Sciatic nerve (tissue), 2 donors: ENCODE data around the gene ZNF483. TPM values are rescaled to one million over a fixed set of nuclear protein-coding genes. Genes with fewer than 3 reads are reported as not detected.
"Not testable (repeated sequence)": the region's sequence is repeated elsewhere in the genome, so short reads cannot be mapped to it uniquely, and the experiment has no call there.

ENCODE experiments used
- ATAC-seq: fragments of 200-7000 bp; cut with Tn5 transposase; one replicate; pipeline ENCODE4 v1.9.1; 2020; ENCODE audit warnings: mild to moderate bottlenecking, moderate library complexity
- DNase-seq: peaks from one replicate; pipeline ENCODE4 v3.0.0-alpha.2; 2020; ENCODE audit warnings: low spot score
- intact Hi-C: fragments of 100-400 bp; cut with DNase I; formaldehyde crosslinking; loops from one replicate; pipeline ENCODE4 v1.14.2; 2022
- total RNA-seq: library from RNA; stranded (reverse); fragmentation: NEBNext Ultra II Directional; extraction: Animal tissue kit (Norgen Biotek cat#: 25700); gene quantifications from one replicate; pipeline ENCODE4 v1.2.1, GENCODE V29; 2021
- donor health status: DM: no; HTN: no; CAD: no.
- donor health status: DM: no; HTN: no; CAD: no.

The ZNF483 gene
- total RNA-seq, 1 donor from 2014 or later, result 20.1 TPM

DNA sequence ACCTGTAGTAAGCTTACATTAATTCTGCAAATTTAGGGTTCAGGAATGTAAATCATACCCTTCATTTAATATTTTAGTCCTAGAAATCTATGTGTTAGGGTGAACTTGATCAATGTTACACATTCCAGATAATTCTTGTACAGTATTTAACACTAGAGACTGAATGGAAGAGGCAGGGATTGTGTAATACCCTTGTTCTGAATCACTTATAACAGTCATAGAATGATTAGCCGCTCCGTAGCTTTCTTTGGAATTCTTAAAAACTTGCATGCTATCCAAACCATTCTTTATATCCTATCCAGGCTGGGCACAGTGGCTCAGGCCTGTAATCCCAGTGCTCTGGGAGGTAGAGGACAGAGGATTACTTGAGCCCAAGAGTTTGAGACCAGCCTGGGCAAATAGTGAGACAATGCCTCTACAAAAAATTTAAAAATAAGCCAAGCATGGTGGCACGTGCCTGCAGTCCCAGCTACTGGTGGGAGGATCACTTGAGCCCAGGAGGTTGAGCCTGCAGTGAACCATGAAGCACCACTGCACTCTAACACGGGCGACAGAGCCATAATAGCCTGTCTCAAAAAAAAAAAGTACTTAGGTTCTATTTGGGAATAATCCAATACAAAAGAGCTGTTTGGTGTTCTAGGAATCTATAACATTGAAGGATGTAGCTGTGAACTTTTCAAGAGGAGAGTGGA lies 8.3 kb downstream of the ZNF483 start:
- ATAC-seq (no peak), DNase-seq (no peak)
- intact Hi-C loops, result no loop called here

DNA sequence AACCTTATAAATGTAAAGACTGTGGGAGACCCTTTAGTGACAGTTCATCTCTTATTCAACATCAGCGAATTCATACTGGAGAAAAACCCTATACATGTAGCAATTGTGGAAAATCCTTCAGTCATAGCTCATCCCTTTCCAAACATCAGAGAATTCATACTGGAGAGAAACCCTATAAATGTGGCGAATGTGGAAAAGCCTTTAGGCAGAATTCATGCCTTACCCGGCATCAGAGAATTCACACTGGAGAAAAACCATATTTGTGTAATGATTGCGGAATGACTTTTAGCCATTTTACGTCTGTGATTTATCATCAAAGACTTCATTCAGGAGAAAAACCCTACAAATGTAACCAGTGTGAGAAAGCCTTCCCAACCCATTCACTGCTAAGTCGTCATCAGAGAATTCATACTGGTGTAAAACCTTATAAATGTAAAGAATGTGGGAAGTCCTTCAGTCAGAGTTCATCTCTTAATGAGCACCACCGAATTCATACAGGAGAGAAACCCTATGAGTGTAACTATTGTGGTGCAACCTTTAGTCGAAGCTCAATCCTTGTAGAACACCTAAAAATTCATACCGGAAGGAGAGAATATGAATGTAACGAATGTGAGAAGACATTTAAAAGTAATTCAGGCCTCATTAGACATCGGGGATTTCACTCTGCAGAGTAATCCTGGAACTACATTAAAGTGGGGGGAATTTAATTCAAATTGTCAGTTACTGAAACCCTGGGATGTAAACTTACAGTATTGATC lies 17.7 kb downstream of the ZNF483 start:
- intact Hi-C loops, result no loop called here
- no peak for DNase-seq
- ATAC-seq, result no peak

DNA sequence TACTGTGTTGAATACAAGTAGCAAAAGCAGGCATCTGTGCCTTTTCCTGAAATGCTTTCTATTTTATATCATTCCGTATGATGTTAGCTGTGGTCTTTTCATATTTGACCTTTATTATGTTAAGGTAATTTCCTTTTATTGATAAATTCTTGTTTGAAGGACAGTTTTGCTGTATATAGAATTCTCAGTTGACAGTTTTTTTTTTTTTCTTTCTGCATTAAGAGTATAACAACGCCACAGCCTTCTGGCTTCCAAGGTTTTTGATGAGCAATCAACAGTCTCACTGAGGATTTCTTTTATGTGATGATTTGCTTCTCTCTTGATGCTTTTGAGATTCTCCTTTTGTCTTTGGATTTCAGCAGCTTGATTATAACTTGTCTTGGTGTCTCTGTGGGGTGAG lies 23.6 kb downstream of the ZNF483 start:
- DNase-seq (no peak), ATAC-seq (no peak)
- intact Hi-C loops, result no loop called here

DNA sequence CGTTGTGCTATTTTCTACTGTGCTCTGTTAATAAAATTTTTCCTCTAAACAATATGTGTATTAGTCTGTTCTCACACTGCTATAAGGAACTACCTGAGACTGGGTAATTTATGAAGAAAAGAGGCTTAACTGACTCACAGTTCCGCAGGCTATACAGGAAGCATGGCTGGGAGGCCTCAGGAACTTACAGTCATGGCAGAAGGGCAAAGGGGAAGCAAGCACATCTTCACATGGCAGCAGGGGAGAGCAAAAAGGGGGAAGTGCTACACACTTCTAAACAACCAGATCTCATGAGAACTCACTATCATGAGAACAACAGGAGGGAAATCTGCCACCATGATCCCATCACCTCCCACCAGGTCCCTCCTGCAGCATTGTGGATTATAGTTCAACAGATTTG lies 30.4 kb downstream of the ZNF483 start:
- DNase-seq, intact Hi-C loops, ATAC-seq: not testable (repeated sequence)

DNA sequence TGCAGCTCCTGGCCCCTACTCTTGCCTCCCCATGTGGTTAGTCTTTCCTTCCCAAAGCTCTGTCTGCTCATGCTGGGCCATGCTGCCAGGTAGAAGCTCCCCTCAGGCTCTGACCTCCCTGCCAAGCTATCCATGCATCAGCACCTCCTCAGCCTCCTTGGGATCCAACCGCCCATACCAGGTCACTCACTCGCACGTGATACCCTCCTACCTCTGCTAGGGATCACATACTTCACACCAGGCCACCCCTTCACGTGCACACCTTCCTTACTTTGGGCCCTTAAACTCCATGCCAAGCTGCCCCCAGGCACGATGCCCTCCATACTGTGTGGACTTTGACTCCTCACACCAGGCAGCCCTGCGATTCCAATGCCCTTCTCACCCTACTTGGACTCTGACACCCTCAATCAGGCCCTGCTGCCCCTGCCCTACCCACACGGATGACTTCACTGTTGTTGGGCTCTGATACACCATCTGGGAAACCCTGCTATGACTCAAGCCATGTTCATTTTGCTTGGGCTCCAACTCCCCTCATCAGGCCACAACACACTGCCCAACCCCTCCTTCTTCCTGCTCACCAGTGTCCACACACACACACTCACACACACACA lies 34.1 kb downstream of the ZNF483 start:
- ATAC-seq (no peak), DNase-seq (no peak)
- intact Hi-C loops, result no loop called here

DNA sequence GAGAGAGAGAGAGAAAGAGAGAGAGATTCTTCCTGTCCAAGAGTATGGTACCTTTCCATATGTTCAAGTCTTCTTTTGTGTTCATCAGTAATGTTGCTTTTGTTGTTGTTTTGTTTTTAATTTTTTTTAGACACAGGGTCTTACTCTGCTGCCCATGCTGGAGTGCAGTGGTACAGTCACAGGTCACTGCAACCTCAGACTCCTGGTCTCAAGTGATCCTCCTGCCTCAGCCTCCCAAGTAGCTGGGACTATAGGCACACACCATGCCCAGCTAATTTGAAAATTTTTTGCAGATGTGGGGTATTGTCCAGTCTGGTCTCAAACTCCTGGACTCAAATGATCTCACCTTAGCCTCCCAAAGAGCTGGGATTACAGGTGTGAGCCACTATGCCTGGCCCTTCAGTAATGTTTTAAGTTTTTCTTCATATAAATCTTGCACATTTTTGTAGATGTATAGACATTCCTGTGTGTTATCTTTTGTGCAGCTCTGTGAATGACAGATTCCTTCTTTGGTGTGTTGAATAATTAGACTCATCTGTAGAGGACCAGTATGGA lies 36.3 kb downstream of the ZNF483 start:
- intact Hi-C loops, result no loop called here
- ATAC-seq (no peak), DNase-seq (no peak)

DNA sequence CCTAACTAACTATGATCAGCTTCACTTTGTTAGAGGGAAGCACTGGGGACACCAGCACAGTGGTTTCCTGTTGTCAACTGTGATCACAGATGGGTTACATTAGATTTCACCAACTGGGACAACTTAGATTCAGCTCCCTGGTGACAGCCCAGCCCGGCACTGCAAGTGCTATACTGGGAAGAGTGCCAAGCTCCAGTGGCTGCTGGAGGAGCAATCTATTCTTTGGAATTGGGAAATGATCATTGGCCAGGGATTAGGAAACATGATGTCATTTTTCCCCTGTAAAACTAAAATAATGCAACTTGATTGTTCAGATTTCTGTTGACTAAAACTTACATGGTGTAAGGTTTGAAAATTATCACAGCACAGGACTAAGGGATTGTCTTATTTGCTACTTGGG lies 41.3 kb downstream of the ZNF483 start:
- intact Hi-C loops, result no loop called here
- no peak for ATAC-seq
- DNase-seq, result no peak

DNA sequence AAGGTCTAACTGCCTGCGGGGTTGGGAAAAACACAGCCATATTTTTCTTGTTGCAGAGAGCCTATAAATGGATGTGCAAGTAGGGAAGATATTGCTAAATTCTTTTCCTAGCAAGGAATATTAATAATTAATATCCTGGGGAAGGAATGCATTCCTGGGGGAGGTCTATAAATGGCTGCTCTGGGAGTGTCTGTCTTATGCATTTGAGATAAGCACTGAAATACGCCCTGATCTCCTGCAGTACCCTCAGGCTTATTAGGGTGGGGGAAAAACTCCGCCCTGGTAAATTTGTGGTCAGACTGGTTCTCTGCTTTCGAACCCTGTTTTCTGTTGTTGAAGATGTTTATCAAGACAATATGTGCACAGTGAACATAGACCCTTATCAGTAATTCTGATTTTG lies 43.1 kb downstream of the ZNF483 start:
- DNase-seq, intact Hi-C loops, ATAC-seq: not testable (repeated sequence)

DNA sequence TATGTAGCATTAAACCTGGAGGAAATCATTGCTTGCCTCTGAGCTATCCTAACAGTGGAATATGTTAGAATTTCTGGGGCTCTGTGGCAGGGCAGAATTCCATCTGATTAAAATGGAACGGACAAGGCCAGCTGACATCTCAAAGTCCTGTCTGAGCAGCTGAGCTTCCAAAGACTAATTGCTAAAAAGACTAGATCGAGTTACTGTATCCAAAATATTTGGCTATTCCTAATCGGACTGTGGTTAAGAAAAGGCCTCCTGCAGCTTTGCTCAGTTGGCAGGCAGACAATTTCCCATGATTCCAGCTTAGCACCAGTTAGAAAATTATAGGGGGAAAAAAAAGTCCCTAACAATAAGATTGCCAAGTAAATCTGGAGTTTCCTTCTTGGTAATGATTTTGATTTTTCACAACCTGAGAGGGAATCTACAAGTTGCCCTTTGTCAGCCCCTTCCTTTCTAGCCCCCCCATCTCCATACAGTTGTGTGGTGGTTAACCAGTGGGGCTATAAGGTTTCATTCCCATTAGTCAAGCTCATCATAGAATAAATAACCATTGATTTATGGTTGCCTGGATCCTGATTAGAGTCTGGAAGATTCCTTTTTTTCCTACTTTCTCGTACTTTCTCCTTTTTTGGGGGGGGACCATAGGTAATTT lies 48.1 kb downstream of the ZNF483 start:
- ATAC-seq (peak; percentile 60), DNase-seq (no peak)
- intact Hi-C loops, result no loop called here

DNA sequence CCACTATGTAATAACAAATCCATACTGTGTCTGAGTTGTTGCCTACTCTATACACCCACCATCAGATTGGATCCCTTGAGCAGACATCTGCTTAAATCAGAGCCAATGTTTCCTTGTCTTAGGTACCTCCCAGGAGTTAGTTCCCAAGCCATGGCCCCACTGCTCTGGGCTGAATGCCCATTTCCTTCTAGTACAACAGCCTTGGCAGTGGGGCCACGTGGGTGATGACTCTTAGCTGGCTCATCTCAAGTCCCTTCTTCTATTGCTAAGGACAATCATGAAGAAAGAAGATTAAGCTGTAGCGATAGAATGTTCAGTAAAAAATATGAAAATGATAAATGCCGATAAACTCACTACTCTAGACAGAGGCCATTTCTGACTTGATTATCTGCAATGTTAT lies 57.9 kb downstream of the ZNF483 start:
- DNase-seq (no peak), ATAC-seq (no peak)
- intact Hi-C loops, result no loop called here

DNA sequence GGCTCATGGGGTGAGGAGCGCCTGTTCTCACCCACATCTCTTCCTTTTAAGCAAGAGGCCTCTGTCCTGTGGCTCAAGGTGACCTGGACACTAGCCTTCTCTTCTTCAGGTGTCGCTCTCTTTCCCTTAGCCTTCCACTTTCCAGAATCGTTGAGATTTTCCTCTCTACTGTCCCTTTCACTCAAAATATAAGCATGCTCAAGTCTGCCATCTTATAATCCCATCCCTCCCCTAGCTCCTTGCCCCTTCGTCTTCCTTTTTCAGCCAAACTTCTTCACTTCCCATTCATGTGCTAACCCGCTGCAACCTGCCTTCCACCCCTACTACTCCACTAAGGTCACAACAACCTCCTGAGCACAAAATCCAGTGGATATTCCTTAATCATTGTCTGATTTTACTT lies 61.4 kb downstream of the ZNF483 start:
- no peak for DNase-seq
- ATAC-seq, result no peak
- intact Hi-C loops, result no loop called here

DNA sequence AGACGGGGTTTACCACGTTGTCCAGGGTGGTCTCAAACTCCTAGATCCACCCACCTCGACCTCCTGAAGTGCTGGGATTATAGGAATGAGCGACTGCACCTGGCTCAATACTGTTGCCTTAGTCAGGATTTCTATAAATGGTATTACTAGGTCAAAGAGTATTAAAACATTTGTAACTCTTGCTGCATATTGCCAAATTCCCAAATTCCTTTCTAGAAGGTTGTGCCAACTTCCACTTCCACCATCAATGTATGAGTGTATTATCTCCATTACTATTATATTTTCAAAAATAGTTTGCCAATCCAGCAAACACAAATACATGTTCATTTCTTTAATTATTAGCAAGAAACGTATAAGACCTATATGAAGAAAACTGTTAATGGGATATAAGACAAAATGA lies 63.9 kb downstream of the ZNF483 start:
- intact Hi-C loops, result no loop called here
- ATAC-seq (no peak), DNase-seq (no peak)

DNA sequence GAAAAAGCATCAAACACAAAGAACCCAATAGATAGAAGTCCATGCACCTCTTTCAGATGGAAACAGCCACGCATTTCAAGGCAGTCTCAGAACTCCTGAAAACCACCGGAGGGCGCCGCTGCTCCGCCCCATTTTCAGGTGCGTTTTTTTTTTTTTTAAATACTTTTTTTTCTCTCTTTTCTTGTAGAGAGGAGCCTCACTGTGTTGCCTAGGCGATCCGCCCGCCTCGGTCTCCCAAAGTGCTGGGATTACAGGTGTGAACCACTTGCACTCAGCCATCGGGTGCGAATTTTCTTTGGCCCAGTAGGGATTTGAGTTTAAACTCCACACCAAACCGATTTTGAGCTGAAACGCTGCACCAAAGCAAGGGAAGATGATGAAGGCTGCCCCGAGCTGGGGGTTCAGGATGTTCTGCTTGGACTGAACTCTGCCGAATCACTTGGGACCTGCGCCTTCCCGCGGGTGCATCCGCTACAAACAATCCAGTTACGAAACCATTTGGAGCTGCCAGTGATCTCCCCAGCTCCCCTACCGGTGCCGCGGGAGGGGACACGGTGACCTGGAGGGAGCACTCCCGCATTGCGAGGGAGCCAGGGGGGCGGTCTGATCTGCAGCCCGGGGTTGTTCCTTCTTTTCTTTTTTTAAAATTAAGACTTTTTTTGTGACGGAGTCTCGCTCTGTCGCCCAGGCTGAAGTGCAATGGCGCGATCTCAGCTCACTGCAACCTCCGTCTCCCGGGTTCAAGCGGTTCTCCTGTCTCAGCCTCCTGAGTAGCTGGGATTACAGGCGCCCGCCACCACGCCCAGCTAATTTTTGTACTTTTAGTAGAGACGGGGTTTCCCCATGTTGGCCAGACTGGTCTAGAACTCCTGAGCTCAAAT lies 73.1 kb downstream of the ZNF483 start:
- DNase-seq, result peak; percentile 67
- ATAC-seq, result peak; percentile 74
- intact Hi-C loops, result no loop called here

DNA sequence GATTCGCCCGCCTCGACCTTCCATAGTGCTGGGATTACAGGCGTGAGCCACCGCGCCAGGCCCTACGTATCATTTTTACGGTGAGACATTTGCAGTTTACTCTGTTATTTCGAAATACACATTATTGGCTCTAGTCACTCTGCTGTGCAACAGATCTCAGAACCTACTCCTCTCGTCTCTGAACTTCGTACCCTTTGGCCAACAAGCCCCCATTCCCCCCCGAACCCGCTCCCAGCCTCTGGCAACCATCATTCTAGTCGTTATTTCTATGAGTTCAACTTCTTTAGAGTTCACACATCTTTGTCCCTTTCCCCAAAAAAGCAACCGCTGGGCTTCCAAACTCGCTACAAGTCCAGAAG lies 73.7 kb downstream of the ZNF483 start:
- intact Hi-C loops, result no loop called here
- DNase-seq, result no peak
- ATAC-seq, result peak; percentile 78

DNA sequence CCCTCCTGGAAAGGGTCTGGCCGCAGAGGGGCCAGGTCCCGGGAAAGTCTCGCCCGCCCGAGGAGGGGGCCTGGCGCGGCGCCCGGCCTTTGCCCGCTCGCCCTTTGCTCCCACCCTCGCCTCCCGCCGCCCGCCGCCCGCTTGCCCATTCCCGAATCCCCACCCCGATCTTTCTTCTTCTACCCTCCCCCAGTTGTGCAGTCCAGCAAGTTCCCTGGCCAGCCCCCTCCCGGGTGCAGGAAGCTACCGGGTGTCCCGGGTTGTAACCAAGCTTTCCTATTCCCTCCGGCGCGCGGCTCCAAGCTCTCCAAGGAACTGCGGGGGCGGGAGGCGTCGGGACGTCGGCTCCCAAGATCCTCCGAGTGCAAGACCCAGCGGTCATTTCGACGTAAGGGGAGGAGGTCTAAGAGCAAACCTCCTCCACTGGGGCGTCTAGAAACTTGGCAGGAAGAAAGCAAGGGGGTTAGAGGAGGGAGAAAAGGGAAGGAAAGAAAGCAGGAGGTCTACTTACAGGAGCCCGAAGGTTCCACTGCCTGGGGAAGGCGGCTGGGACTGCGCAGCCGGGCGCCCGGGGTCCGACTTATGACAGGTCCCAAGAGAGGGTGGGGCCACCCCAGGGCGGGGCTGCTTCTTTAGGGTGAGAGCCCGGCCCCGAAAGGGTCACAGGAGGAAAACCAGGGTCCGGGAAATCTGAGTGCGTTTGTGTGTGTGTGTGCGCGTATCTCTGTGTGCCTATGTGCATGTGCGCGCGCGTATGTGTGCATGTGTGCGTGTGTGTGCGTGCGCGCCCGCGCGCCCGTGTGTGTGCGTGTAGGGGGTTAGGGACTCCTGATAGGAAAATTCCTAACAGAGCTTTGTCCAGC lies 74.3 kb downstream of the ZNF483 start, which contains the start of gene PTGR1:
Gene PTGR1, minus strand, starts transcription at position 556 of the 863 bp plus-strand sequence. CDS start 2,225 bp downstream, outside the sequence.
- intact Hi-C loops, result no loop called here
- ATAC-seq, result peak; percentile 86
- DNase-seq, result peak; percentile 89

DNA sequence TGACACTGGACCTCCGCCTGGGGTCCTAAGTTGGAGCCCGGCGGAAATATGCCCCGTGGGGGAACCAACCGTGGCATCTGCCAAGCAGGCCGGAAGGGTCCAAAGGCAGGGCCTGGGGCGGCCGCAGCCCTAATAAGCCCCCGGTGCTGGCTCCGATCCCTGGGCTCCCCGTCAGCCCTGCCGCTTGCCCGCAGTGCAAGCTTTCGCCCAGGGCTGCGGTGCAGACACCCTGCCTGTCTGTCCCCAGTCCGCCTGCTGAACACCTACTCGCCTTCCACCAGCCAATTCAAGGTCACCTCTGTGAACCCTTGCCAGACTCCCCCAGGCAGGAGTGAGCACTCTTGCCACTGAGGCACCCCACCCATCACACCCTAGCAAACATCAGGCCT lies 75.0 kb downstream of the ZNF483 start:
- intact Hi-C loops, result no loop called here
- peak; percentile 16 for ATAC-seq

DNA sequence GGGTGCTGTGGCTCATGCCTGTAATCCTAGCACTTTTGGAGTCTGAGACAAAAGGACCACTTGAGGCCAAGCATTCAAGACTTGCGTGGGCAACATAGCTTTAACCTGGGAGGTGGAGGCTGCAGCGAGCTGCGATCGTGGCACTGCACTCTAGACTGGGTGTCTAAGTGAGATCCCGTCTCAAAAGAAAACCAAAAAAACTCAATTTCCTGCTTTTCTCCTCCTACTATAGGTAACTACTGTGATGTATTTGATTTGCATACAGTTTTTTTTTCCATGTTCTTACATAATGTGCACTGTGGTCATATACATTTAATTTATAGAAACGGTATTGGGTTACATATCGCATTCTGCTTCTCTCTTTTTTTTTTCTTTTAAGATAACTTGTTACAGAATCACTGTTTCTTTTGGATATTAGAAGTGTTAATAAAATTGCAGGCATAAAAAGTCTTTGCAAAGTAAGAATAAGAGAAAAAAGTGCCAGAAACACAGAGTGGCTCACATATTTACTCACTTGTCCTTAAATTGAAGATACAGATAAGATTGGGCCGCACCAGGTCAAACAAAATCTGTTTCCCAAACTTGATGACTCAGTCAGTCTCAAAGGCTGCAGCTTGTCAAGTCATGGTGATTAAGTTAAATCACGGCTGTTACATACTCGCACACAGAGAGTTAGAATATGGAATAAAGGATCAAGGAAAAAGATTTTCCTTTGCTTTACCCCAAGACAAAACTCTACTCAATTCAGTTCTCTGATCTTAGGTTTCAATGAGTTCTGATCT lies 76.4 kb downstream of the ZNF483 start:
- ATAC-seq (no peak), DNase-seq (no peak)

More for the DNA sequence above, 75.0 kb downstream of the ZNF483 start:
- no peak for DNase-seq

More for the DNA sequence above, 76.4 kb downstream of the ZNF483 start:
- intact Hi-C loops, result no loop called here
